SJCRH30 (cell line): ENCODE results near the gene PAQR5. TPM values are rescaled to one million over a fixed set of nuclear protein-coding genes. Genes with fewer than 3 reads are reported as not detected.
"Not testable (repeated sequence)": the region's sequence is repeated elsewhere in the genome, so short reads cannot be mapped to it uniquely, and the experiment has no call there.

Source experiments
- DNase-seq, 2 experiments: peaks; one replicate each; pipeline ENCODE4 v3.0.0-alpha.2; 2015 to 2020
- H3K27ac ChIP-seq: fragments of 250-450 bp; sonication (Bioruptor Pico); 2 replicates; pipeline ENCODE4 v1.5.1; 2020; ENCODE audit warnings: mild to moderate bottlenecking, moderate library complexity
- H3K27me3 ChIP-seq: fragments of 250-450 bp; sonication (Bioruptor Pico); 2 replicates; pipeline ENCODE4 v1.5.1; 2020; ENCODE audit warnings: mild to moderate bottlenecking, moderate library complexity
- H3K36me3 ChIP-seq: fragments of 250-450 bp; sonication (Bioruptor Pico); 2 replicates; pipeline ENCODE4 v1.5.1; 2020; ENCODE audit warnings: mild to moderate bottlenecking, moderate library complexity
- H3K4me1 ChIP-seq: fragments of 250-450 bp; sonication (Bioruptor Pico); 2 replicates; pipeline ENCODE4 v1.5.1; 2020; ENCODE audit warnings: mild to moderate bottlenecking, moderate library complexity
- H3K4me3 ChIP-seq: fragments of 250-450 bp; sonication (Bioruptor Pico); 2 replicates; pipeline ENCODE4 v1.5.1; 2020; ENCODE audit warnings: mild to moderate bottlenecking, moderate library complexity
- H3K9me3 ChIP-seq: fragments of 250-450 bp; sonication (Bioruptor Pico); replicated peaks from 2 replicates; pipeline ENCODE4 v1.5.1; 2020; ENCODE audit warnings: mild to moderate bottlenecking, moderate library complexity
- total RNA-seq: library from RNA; depleted of rRNA; stranded (reverse); fragments of >200 nt; shearing (Covaris generic); gene quantifications from 2 replicates; pipeline ENCODE4 v1.2.3, GENCODE V29; 2014

Gene PAQR5
- total RNA-seq, 1 experiment from 2014 or later: 0.06 TPM

GRCh38 chr15:69318033-69318432 lies 19.3 kb downstream of the PAQR5 start:
- DNase-seq: no peak
- H3K27me3 ChIP-seq: peaks cover 16% of the 10 kb centered on the region; the same call in 1 of the 2 replicates
- H3K27ac ChIP-seq: no peak overlapping the region
- H3K4me3 ChIP-seq: no peak overlapping the region
- H3K36me3 ChIP-seq: no peaks in the 10 kb centered on the region
- no peaks in the 10 kb centered on the region for H3K4me1 ChIP-seq
- H3K9me3 ChIP-seq: no peaks in the 10 kb centered on the region

DNA sequence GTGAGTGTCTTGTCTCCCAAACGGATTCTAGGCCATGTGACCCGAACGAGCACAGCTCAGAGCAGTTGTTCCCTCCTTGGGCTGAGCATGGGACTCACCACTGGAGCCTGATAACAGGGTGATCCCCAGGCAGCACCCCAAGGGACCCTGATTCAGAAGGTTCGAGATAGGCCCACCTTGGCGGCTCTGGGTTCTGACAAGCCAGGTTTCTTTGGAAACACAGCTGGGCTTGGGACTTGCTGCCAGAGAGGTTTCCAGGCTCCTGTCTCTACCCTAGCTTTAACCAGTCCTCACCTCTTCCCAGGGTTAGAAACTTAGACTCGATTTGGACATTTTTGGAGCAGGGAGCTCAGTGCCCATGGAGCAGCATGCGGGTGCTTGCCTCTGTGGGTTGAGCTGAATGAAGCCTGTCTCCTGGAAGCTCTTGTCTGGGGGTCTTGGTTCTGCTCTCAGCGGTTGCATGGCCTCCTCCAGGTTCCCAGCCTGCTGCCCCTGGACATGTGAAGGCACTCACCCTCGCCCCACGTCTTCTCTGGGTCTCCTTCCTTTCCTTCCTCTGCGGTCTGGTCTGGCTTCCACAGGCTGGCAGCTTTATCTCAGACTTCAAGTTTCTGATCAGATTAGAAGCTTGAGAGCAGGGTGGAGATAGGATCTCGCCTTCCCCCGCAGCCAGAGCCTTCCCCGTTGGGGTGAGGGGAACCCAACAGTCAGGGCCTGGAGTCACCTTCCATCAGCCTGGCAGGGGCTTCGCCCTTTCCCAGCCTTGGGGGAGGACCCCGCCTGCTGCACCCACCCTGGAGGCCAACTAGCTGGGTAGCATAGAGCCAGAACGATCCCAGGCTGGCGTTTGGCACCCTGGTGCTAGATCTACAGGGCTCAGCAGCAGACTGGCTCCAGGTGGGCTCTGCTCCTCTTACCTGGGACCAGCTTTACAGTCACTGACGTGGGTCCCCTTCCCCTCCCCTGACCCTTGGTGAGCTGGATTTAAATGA lies 21.0 kb downstream of the PAQR5 start:
- H3K36me3 ChIP-seq: no peaks in the 10 kb centered on the region
- DNase-seq: no peak
- peaks cover 16% of the 10 kb centered on the region; the same call in 1 of the 2 replicates for H3K27me3 ChIP-seq
- H3K4me3 ChIP-seq: no peak overlapping the region
- H3K27ac ChIP-seq: no peak overlapping the region
- no peaks in the 10 kb centered on the region for H3K4me1 ChIP-seq
- no peaks in the 10 kb centered on the region for H3K9me3 ChIP-seq

DNA sequence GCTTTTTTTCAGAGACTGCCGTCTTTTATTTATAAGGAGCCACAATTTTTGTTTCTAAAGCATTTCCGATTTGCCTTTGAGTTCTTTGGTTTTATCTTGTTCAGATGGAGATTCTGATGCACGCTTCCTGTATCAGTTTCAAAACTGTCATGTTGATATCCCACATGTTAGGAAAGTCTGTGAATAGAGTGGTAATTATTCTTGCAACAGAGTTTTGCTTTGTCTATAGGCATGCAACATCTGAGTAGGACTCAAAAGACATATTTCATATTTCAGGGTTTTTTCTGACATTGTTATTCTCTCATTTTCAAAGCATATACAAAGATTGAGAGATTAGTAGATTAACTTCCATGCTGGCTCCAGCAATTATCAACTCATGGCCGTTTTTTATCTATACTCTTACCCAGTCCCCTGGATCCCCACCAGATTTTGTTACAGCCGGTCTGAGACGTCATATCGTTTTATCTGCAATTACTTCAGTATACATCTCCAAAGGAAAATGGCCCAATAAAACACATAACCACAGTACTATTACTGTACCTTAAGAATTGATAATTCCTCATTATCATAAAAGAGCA lies 22.4 kb downstream of the PAQR5 start:
- H3K4me1 ChIP-seq: no peaks in the 10 kb centered on the region
- H3K9me3 ChIP-seq: no peaks in the 10 kb centered on the region
- no peak overlapping the region for H3K4me3 ChIP-seq
- H3K36me3 ChIP-seq: no peaks in the 10 kb centered on the region
- H3K27ac ChIP-seq: no peak overlapping the region
- DNase-seq: no peak
- peaks cover 11% of the 10 kb centered on the region; the same call in 1 of the 2 replicates for H3K27me3 ChIP-seq

GRCh38 chr15:69323893-69324430 lies 25.2 kb downstream of the PAQR5 start:
- no peak for DNase-seq

GRCh38 chr15:69324565-69324964 lies 25.9 kb downstream of the PAQR5 start:
- Histone ChIP-seq H3K4me1 (no peaks in the 10 kb centered on the region), H3K4me3 (no peak overlapping the region)

More at GRCh38 chr15:69323893-69324430, 25.2 kb downstream of the PAQR5 start:
- Histone ChIP-seq H3K4me1 (no peaks in the 10 kb centered on the region), H3K27ac (no peak overlapping the region), H3K4me3 (no peak overlapping the region), H3K27me3 (peaks cover 8% of the 10 kb centered on the region; the same call in 1 of the 2 replicates), H3K36me3 (no peaks in the 10 kb centered on the region), H3K9me3 (no peaks in the 10 kb centered on the region)

DNA sequence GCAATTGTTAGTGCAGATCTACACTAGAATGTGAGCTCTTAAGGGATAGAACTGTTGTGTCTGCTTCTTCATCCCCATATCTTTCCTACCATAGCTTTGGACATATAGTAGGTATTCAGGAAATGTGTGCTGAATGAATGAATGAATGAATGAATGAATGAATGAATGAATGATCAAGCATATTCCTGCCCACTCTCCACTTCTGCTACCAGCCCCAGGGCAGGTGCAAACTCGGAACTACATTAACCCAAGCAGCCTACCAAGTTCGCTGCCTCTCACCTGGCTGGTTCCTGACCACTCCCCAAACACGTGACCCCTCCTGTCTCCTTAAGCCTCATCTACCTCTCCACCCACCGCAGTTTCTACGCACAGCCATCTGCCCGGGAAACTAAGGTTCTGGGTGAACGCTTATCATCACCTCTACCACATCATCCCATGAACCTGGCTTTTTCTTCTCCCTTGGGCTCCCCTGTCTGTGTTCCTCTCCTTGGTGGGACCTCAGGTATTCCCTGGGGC lies 26.8 kb downstream of the PAQR5 start:
- Histone ChIP-seq H3K4me3 (no peak overlapping the region), H3K9me3 (no peaks in the 10 kb centered on the region), H3K36me3 (no peaks in the 10 kb centered on the region), H3K27ac (no peak overlapping the region), H3K4me1 (no peaks in the 10 kb centered on the region), H3K27me3 (peaks cover 20% of the 10 kb centered on the region; the same call in 1 of the 2 replicates)
- no peak for DNase-seq

More at GRCh38 chr15:69324565-69324964, 25.9 kb downstream of the PAQR5 start:
- no peak overlapping the region for H3K27ac ChIP-seq
- peaks cover 11% of the 10 kb centered on the region; the same call in 1 of the 2 replicates for H3K27me3 ChIP-seq
- DNase-seq: no peak
- H3K36me3 ChIP-seq: no peaks in the 10 kb centered on the region
- H3K9me3 ChIP-seq: no peaks in the 10 kb centered on the region

DNA sequence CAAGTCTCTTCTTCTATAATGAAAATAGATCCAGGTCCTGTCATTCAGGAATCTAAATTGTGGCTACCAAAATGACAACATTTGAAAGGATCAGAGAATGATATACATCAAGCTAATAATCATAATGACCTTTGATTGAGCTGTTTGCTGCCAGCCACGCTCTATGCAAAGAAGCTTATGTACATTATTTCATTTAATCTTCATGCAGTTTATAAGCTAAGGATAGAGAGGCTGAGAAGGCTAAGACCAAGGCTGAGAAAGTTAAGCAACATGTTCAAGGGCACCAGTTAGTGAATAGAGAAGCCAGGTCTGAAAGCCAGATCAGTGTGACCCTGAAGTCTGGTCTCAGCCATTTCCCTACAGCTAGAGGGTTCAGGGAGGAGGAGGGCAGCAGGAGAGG lies 29.4 kb downstream of the PAQR5 start:
- no peak for DNase-seq
- H3K9me3 ChIP-seq: no peaks in the 10 kb centered on the region

GRCh38 chr15:69328739-69329138 lies 30.0 kb downstream of the PAQR5 start:
- no peak for DNase-seq
- peaks cover 41% of the 10 kb centered on the region for H3K27me3 ChIP-seq
- no peaks in the 10 kb centered on the region for H3K4me1 ChIP-seq
- no peak overlapping the region for H3K4me3 ChIP-seq
- no peaks in the 10 kb centered on the region for H3K9me3 ChIP-seq
- H3K27ac ChIP-seq: no peak overlapping the region
- H3K36me3 ChIP-seq: no peaks in the 10 kb centered on the region

More for the DNA sequence above, 29.4 kb downstream of the PAQR5 start:
- Histone ChIP-seq H3K27ac (no peak overlapping the region), H3K36me3 (no peaks in the 10 kb centered on the region), H3K27me3 (peaks cover 41% of the 10 kb centered on the region), H3K4me1 (no peaks in the 10 kb centered on the region), H3K4me3 (no peak overlapping the region)

- Histone ChIP-seq H3K9me3 (peaks cover 5% of the 10 kb centered on the region; the same call in 1 of the 2 replicates), H3K27me3 (peaks cover 8% of the 10 kb centered on the region), H3K4me3 (no peak overlapping the region), H3K4me1 (no peaks in the 10 kb centered on the region), H3K36me3 (no peaks in the 10 kb centered on the region), H3K27ac (no peak overlapping the region)
- DNase-seq: peak in 1 of 2 experiments; percentile 21
Measured at GRCh38 chr15:69337138-69337537, 38.4 kb downstream of the PAQR5 start.

DNA sequence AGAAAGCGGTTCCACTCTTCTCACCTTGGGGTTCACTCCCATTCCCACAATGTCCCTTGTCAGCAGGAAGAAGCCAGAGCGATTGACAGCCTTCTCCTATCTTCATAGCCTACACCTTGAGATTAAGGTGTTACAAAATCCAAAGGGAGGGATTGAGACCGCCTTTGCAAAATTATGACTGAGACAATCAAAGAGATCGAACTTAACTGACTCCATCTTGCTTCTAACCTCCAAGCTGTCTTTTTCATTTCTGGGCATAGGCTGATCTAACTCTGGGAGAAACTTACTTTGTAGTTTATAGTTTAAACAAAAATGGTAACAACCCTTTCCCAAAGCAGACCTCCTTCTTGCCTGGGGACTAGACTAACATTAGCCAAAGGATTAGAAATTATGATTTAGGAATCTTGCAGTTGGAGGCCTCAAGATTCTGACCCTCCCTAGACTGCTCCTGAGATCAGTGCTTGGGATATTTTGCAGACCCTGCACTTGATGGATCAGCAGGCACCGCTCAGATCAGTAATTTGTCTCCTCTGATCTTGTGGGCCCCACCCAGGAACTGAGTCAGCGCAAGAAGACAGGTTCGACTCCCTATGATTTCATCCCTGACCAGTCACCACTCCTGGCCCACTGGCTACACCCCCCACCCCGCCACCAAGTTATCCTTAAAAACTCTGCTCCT lies 40.0 kb downstream of the PAQR5 start:
- Histone ChIP-seq H3K9me3 (peaks cover 5% of the 10 kb centered on the region; the same call in 1 of the 2 replicates), H3K4me1 (no peaks in the 10 kb centered on the region), H3K27ac (no peak overlapping the region), H3K4me3 (no peak overlapping the region), H3K36me3 (no peaks in the 10 kb centered on the region), H3K27me3 (no peaks in the 10 kb centered on the region; the same call in 1 of the 2 replicates)
- DNase-seq: no peak

- H3K4me1 ChIP-seq, H3K27ac ChIP-seq: not testable (repeated sequence)
Measured at GRCh38 chr15:69339214-69339543, 40.5 kb downstream of the PAQR5 start.

GRCh38 chr15:69340243-69340900 lies 41.7 kb downstream of the PAQR5 start:
- no peak overlapping the region for H3K27ac ChIP-seq
- no peaks in the 10 kb centered on the region; the same call in 1 of the 2 replicates for H3K27me3 ChIP-seq
- H3K4me1 ChIP-seq: no peaks in the 10 kb centered on the region
- peaks cover 5% of the 10 kb centered on the region; the same call in 1 of the 2 replicates for H3K9me3 ChIP-seq
- no peak overlapping the region for H3K4me3 ChIP-seq
- DNase-seq: no peak
- H3K36me3 ChIP-seq: no peaks in the 10 kb centered on the region

More at GRCh38 chr15:69339214-69339543, 40.5 kb downstream of the PAQR5 start:
- DNase-seq, H3K9me3 ChIP-seq, H3K36me3 ChIP-seq, H3K27me3 ChIP-seq, H3K4me3 ChIP-seq: not testable (repeated sequence)

DNA sequence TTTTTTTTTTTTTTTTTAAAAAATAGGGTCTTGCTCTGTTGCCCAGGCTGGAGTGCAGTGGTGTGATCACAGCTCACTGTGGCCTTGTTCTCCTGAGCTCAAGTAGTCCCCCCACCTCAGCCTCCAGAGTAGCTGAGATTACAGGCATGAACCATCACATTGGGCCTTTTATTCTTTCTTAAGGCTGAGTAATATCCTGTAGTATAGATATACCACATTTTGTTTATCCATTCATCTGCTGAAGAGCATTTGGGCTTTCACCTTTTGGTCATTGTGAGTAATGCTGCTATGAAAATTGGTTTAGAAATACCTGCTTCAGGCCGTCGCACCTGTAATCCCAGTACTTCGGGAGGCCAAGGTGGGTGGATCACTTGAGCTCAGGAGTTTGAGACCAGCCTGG lies 42.6 kb downstream of the PAQR5 start:
- Histone ChIP-seq H3K9me3 (peaks cover 5% of the 10 kb centered on the region; the same call in 1 of the 2 replicates), H3K27me3 (no peaks in the 10 kb centered on the region; the same call in 1 of the 2 replicates), H3K36me3 (no peaks in the 10 kb centered on the region), H3K4me3 (no peak overlapping the region), H3K27ac (no peak overlapping the region), H3K4me1 (no peaks in the 10 kb centered on the region)
- no peak for DNase-seq
